ENCODE data around the gene FHIP2A. TPM values are rescaled to one million over a fixed set of nuclear protein-coding genes. Genes with fewer than 3 reads are reported as not detected.

Gene FHIP2A
- total and polyA plus RNA-seq, 2 of the 4 experiments (the other 2 are of a cell fraction): 10.7 to 16.5 TPM

GRCh38 chr10:114811862-114812261 lies 9.7 kb upstream of the FHIP2A start:
- Histone ChIP-seq H2AFZ (replicated peaks; ENCODE audit: low read length, poor library complexity) (no peak overlapping the region), H3K4me1 (ENCODE audit: control insufficient read depth, insufficient read depth, low read length) (peaks cover 2% of the 10 kb centered on the region; the same call in 1 of the 2 replicates), H2BK5ac (ENCODE audit: low read depth, low read length, poor library complexity, severe bottlenecking) (no peak overlapping the region), H3K9me1 (ENCODE audit: insufficient read depth, low read length) (peaks cover 2% of the 10 kb centered on the region; the same call in 1 of the 2 replicates), H3K18ac (ENCODE audit: low read depth, low read length) (no peak overlapping the region), H2BK15ac (ENCODE audit: low read depth, low read length) (no peak overlapping the region), H3K27me3 (ENCODE audit: control insufficient read depth, insufficient read depth, low read length) (no peaks in the 10 kb centered on the region), H3K56ac (ENCODE audit: extremely low read depth, insufficient read depth, low read length) (no peak overlapping the region), H3K4ac (ENCODE audit: low read depth, low read length) (no peak overlapping the region), H3K27ac (ENCODE audit: insufficient read depth, low read length) (no peak overlapping the region), H3K4me3 (ENCODE audit: insufficient read depth, low read depth, low read length) (no peak overlapping the region), H3K79me1 (ENCODE audit: low read depth in 1 of 2, low read length in 2 of 2) (peaks cover 0 to 3% of the 10 kb centered on the region in 2 experiments; a peak in 1 of 4 replicates), H4K5ac (ENCODE audit: low read depth, low read length) (no peak overlapping the region), H4K8ac (ENCODE audit: low read depth in 2 of 2, low read length in 2 of 2) (no peak overlapping the region), H4K91ac (ENCODE audit: insufficient read depth, low read depth, low read length) (no peak overlapping the region), H3K9me3 (ENCODE audit: control insufficient read depth, insufficient read depth, low read length) (no peaks in the 10 kb centered on the region), H3K9ac (ENCODE audit: low read depth, low read length) (no peak overlapping the region), H3K14ac (replicated peaks; ENCODE audit: low read depth, low read length) (no peak overlapping the region), H3K23ac (ENCODE audit: low read depth, low read length) (no peak overlapping the region), H2BK120ac (ENCODE audit: low read depth, low read length) (no peak overlapping the region), H2AK9ac (replicated peaks; ENCODE audit: low read depth, low read length, poor library complexity) (no peak overlapping the region), H3K36me3 (ENCODE audit: control insufficient read depth, insufficient read depth, low read length) (no peaks in the 10 kb centered on the region), H3K4me2 (ENCODE audit: low read depth, low read length) (no peak overlapping the region), H4K20me1 (ENCODE audit: insufficient read depth, low read length) (no peaks in the 10 kb centered on the region), H2AK5ac (ENCODE audit: low read depth, low read length) (no peak overlapping the region), H2BK20ac (ENCODE audit: low read depth, low read length) (no peak overlapping the region)
- ChIA-PET POLR2A (ENCODE audit: unreplicated experiment) (no interaction called here), CTCF (no interaction called here)
- dilution Hi-C loops (cut with HindIII; ENCODE audit: low sequenced_read_pairs, unreplicated experiment) (no loop called here), in situ Hi-C loops (cut with MboI; ENCODE audit: low sequenced_read_pairs) (no loop called here), intact Hi-C loops (cut with micrococcal nuclease) (no loop called here)
- TF ChIP-seq NFE2L2 (IDR thresholded peaks at IDR 0.05; ENCODE audit: low read depth, low read length) (no peak), RCOR1 (IDR thresholded peaks at IDR 0.05; ENCODE audit: insufficient replicate concordance, low read length) (no peak), CHD1 (IDR thresholded peaks at IDR 0.05; ENCODE audit: low read depth, low read length) (no peak), SMC3 (IDR thresholded peaks at IDR 0.05; ENCODE audit: low read depth, low read length) (no peak), POLR2A (IDR thresholded peaks at IDR 0.05; ENCODE audit: low read depth, low read length) (no peak), MAFK (IDR thresholded peaks at IDR 0.05; ENCODE audit: low read depth, low read length) (no peak), USF2 (IDR thresholded peaks at IDR 0.05; ENCODE audit: low read depth, low read length) (no peak), CEBPB (IDR thresholded peaks at IDR 0.05; ENCODE audit: low read depth, low read length) (no peak), FOS (IDR thresholded peaks at IDR 0.05; ENCODE audit: low read depth, low read length) (no peak)
- no CpG with 5 or more reads among the region's 1 CpG for WGBS, 2 experiments (ENCODE audit: extremely low coverage in 2 of 2, insufficient read length in 1 of 2)
- ATAC-seq (ENCODE audit: low read depth): no peak
- DNase-seq: no peak
- BruUV-seq (replicated peaks): no TSS peak

All from IMR-90 (cell line).